Fibroblast of lung (primary cell): ENCODE measurements around the gene NT5C. TPM values are rescaled to one million over a fixed set of nuclear protein-coding genes. Genes with fewer than 3 reads are reported as not detected.

Source experiments
- DNase-seq, 2 donors: peaks; one replicate each; pipeline versions ENCODE4 v3.0.0 to v3.0.0-alpha.2; 2010; ENCODE audit warnings: low read depth in 2 of 2
- H2AFZ ChIP-seq: 2 replicates; pipeline ENCODE4 v1.5.1; 2012; ENCODE audit warnings: low read length, control low read depth, inconsistent platforms
- H3K27ac ChIP-seq: 2 replicates; pipeline ENCODE4 v1.5.1; 2011; ENCODE audit warnings: low read length, control low read depth; ENCODE audit not compliant: insufficient read depth
- H3K27me3 ChIP-seq: 2 replicates; pipeline ENCODE4 v1.5.1; 2011; ENCODE audit warnings: mild to moderate bottlenecking, low read length; ENCODE audit not compliant: control insufficient read depth, insufficient read depth
- H3K36me3 ChIP-seq: 2 replicates; pipeline ENCODE4 v1.5.1; 2011; ENCODE audit warnings: low read length; ENCODE audit not compliant: control insufficient read depth, insufficient read depth
- H3K4me1 ChIP-seq: 2 replicates; pipeline ENCODE4 v1.5.1; 2011; ENCODE audit warnings: low read length; ENCODE audit not compliant: control insufficient read depth, insufficient read depth; ENCODE audit errors: extremely low read depth
- H3K4me2 ChIP-seq: 2 replicates; pipeline ENCODE4 v1.5.1; 2011; ENCODE audit warnings: low read length, control low read depth; ENCODE audit not compliant: insufficient read depth; ENCODE audit errors: extremely low read depth
- H3K4me3 ChIP-seq, 4 experiments: fragments of 200-600 bp in 1 of 4; sonication (generic) in 1 of 4; replicated peaks in 1 of 4; 2 replicates each; pipeline ENCODE4 v1.5.1; 2011 to 2016; ENCODE audit warnings: low read length in 4 of 4, low read depth in 3 of 4, mild to moderate bottlenecking in 3 of 4, control low read depth in 2 of 4, inconsistent platforms in 1 of 4, mixed read lengths in 1 of 4; ENCODE audit not compliant: insufficient read depth in 1 of 4; ENCODE audit errors: control extremely low read depth in 1 of 4
- H3K79me2 ChIP-seq: 2 replicates; pipeline ENCODE4 v1.5.1; 2012; ENCODE audit warnings: mild to moderate bottlenecking, low read length, inconsistent platforms; ENCODE audit not compliant: control insufficient read depth, insufficient read depth
- H3K9ac ChIP-seq: 2 replicates; pipeline ENCODE4 v1.5.1; 2011; ENCODE audit warnings: mild to moderate bottlenecking, low read length, control low read depth; ENCODE audit not compliant: insufficient read depth
- H3K9me3 ChIP-seq: 2 replicates; pipeline ENCODE4 v1.5.1; 2012; ENCODE audit warnings: low read depth, low read length; ENCODE audit not compliant: control insufficient read depth, insufficient read depth
- H4K20me1 ChIP-seq: 2 replicates; pipeline ENCODE4 v1.5.1; 2011; ENCODE audit warnings: low read length; ENCODE audit not compliant: control insufficient read depth, insufficient read depth; ENCODE audit errors: extremely low read depth
- CTCF ChIP-seq, 2 donors: IDR thresholded peaks in 1 of 2; conservative IDR thresholded peaks in 1 of 2; 1 replicate in 1 of 2; 2 replicates in 1 of 2; pipeline ENCODE4 v1.5.1; 2011 to 2012; ENCODE audit warnings: low read length in 2 of 2, control low read depth in 1 of 2, inconsistent platforms in 1 of 2, low read depth in 1 of 2, mild to moderate bottlenecking in 1 of 2
- EZH2 ChIP-seq: IDR thresholded peaks from 2 replicates; pipeline ENCODE4 v1.5.1; 2012; ENCODE audit warnings: low read length, control low read depth, mild to moderate bottlenecking; ENCODE audit errors: missing control alignments
- polyA plus RNA-seq, 2 donors: library from polyadenylated mRNA; depleted of rRNA in 1 of 2; stranded (reverse) in 1 of 2; unstranded in 1 of 2; fragments of >200 nt; gene quantifications; 2 replicates each; pipeline ENCODE4 v1.2.1, GENCODE V29; 2011 to 2012; ENCODE audit warnings: missing spikeins in 1 of 2
- total RNA-seq: library from RNA; depleted of rRNA; stranded (reverse); fragments of >200 nt; gene quantifications from 2 replicates; pipeline ENCODE4 v1.2.1, GENCODE V29; 2014

NT5C gene
- total and polyA plus RNA-seq, 2 donors (not counting 1 experiment from before 2014, with no cell fraction given) = 18.6 to 29.9 TPM

DNA sequence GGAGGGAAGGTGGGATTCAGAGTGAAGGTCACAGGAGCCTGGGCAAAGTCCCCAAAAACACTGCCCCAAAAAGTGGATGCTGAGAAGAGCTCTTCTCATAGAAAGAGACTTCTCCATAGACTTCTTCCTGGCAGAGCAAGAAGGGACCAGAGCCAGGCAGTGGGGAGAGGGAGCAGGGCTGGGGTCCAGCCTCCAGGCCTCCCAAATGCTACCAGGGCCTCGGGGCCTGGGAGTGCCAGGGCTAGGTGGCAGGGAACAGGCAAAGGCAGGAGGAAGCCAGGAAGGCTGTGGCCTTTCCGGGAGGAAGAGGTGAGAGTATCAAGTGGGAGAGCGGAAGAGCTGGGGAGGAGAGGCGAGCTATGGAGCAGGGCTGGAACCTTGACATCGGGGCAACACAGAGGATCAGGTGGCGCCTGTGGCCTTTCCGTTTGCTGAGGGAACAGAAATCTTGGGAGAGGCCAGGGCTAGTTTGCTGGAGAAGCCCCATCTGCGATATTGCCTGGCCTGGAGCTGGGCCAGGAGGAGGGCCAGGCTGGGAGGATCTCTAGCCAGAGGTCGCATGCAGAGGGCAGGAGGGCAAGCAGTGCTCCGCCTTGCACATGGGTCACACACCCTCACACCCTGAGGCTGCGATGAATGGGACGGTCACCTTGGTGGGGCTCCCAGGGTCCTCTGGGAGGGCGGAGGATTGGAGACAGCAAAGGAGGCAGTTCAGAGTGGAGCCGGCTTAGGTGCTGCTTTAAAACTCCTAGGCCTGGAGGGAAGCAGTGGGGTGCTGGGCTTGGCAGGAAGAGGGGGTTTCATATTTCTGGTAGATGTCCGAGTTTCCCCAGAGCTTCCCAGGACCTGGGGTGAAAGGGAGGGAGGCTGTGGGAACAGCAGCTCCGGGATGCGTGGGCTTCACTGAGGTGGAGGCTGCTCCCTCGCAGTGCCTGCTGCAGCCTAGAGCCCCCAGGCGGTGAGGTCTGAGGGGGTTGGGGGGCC lies 40.4 kb downstream of the NT5C start:
- TF ChIP-seq CTCF (conservative IDR thresholded peaks at IDR 0.05 in 1 of 2, IDR thresholded peaks at IDR 0.05 in 1 of 2; ENCODE audit: low read depth in 1 of 2, low read length in 2 of 2) (no peak), EZH2 (no peak)
- H3K27ac ChIP-seq = no peak overlapping the region
- H3K4me2 ChIP-seq = no peak overlapping the region
- peaks cover 20% of the 10 kb centered on the region for H3K4me1 ChIP-seq
- no peaks in the 10 kb centered on the region for H3K36me3 ChIP-seq
- H3K9me3 ChIP-seq = no peaks in the 10 kb centered on the region
- H3K4me3 ChIP-seq = no peak overlapping the region
- DNase-seq = no peak
- no peaks in the 10 kb centered on the region for H4K20me1 ChIP-seq
- no peaks in the 10 kb centered on the region for H3K27me3 ChIP-seq
- H3K79me2 ChIP-seq = no peaks in the 10 kb centered on the region
- H2AFZ ChIP-seq = no peak overlapping the region
- H3K9ac ChIP-seq = no peak overlapping the region

GRCh38 chr17:75088465-75089417 lies 42.8 kb downstream of the NT5C start:
- no peaks in the 10 kb centered on the region for H3K36me3 ChIP-seq
- no peak overlapping the region for H3K9ac ChIP-seq
- H3K4me3 ChIP-seq = peak overlapping the region; percentile 26 to 60 (median 32)
- H3K27me3 ChIP-seq = no peaks in the 10 kb centered on the region
- no peak for TF ChIP-seq EZH2
- TF ChIP-seq CTCF (conservative IDR thresholded peaks at IDR 0.05 in 1 of 2, IDR thresholded peaks at IDR 0.05 in 1 of 2; ENCODE audit: low read depth in 1 of 2, low read length in 2 of 2) = no peak
- H2AFZ ChIP-seq = peak overlapping the region; percentile 48
- no peak overlapping the region for H3K27ac ChIP-seq
- DNase-seq = peak in 1 of 2 donors; percentile 36
- H3K9me3 ChIP-seq = no peaks in the 10 kb centered on the region
- H3K4me1 ChIP-seq = peaks cover 21% of the 10 kb centered on the region
- H3K79me2 ChIP-seq = no peaks in the 10 kb centered on the region
- H3K4me2 ChIP-seq = peak overlapping the region; percentile 80
- H4K20me1 ChIP-seq = no peaks in the 10 kb centered on the region
